ENCODE results near the gene NAPA.

NAPA gene

GRCh38 chr19:47458672-47459071 lies 56.2 kb downstream of the NAPA start:
- DNase-seq (ENCODE audit: low read depth in 3 of 3), result no peak

GRCh38 chr19:47456721-47457474 lies 58.0 kb downstream of the NAPA start:
- DNase-seq (ENCODE audit: low read depth in 3 of 3), result no peak

GRCh38 chr19:47450478-47450877 lies 64.4 kb downstream of the NAPA start:
- DNase-seq (ENCODE audit: low read depth in 3 of 3), result no peak

GRCh38 chr19:47448360-47448727 lies 66.5 kb downstream of the NAPA start:
- DNase-seq (ENCODE audit: low read depth in 3 of 3), result no peak

GRCh38 chr19:47447470-47448359 lies 67.1 kb downstream of the NAPA start:
- DNase-seq (ENCODE audit: low read depth in 3 of 3), result peak in 2 of 3 experiments; percentile 28 to 68

- peak in 1 of 3 experiments; percentile 47 for DNase-seq (ENCODE audit: low read depth in 3 of 3)
These were observed 68.1 kb downstream of the NAPA start for GRCh38 chr19:47446534-47447469.

- peak in 2 of 3 experiments; percentile 29 to 32 for DNase-seq (ENCODE audit: low read depth in 3 of 3)
These were observed 68.9 kb downstream of the NAPA start for GRCh38 chr19:47445937-47446402.

- no peak for DNase-seq (ENCODE audit: low read depth in 3 of 3)
These were observed 69.3 kb downstream of the NAPA start for GRCh38 chr19:47445527-47445926.

GRCh38 chr19:47444388-47444821 lies 70.5 kb downstream of the NAPA start:
- DNase-seq (ENCODE audit: low read depth in 3 of 3), result no peak

GRCh38 chr19:47443331-47443730 lies 71.5 kb downstream of the NAPA start:
- no peak for DNase-seq (ENCODE audit: low read depth in 3 of 3)

GRCh38 chr19:47438793-47439220 lies 76.1 kb downstream of the NAPA start:
- DNase-seq (ENCODE audit: low read depth in 3 of 3), result no peak
